Measurements from ENCODE around the gene ENAH.

The ENAH gene

GRCh38 chr1:225603538-225604354 lies 49.2 kb downstream of the ENAH start:
- H3K27me3 Mint-ChIP-seq: no peaks in the 10 kb centered on the region
- no peaks in the 10 kb centered on the region for H3K4me1 Mint-ChIP-seq
- no peak overlapping the region for H3K4me3 Mint-ChIP-seq
- no peak for DNase-seq (ENCODE audit: low spot score in 2 of 2)
- no peaks in the 10 kb centered on the region for H3K9me3 Mint-ChIP-seq
- no peak overlapping the region for H3K27ac Mint-ChIP-seq (ENCODE audit: low read depth)
- H3K36me3 Mint-ChIP-seq (ENCODE audit: insufficient read depth): no peaks in the 10 kb centered on the region
- no peak for ATAC-seq (replicated peaks; ENCODE audit: extremely low read depth, poor library complexity, severe bottlenecking)

GRCh38 chr1:225602590-225603206 lies 50.2 kb downstream of the ENAH start:
- no peaks in the 10 kb centered on the region for H3K36me3 Mint-ChIP-seq (ENCODE audit: insufficient read depth)
- no peak overlapping the region for H3K4me3 Mint-ChIP-seq
- DNase-seq (ENCODE audit: low spot score in 2 of 2): no peak
- no peaks in the 10 kb centered on the region for H3K27me3 Mint-ChIP-seq
- H3K4me1 Mint-ChIP-seq: no peaks in the 10 kb centered on the region
- no peaks in the 10 kb centered on the region for H3K9me3 Mint-ChIP-seq
- no peak overlapping the region for H3K27ac Mint-ChIP-seq (ENCODE audit: low read depth)
- no peak for ATAC-seq (replicated peaks; ENCODE audit: extremely low read depth, poor library complexity, severe bottlenecking)

DNA sequence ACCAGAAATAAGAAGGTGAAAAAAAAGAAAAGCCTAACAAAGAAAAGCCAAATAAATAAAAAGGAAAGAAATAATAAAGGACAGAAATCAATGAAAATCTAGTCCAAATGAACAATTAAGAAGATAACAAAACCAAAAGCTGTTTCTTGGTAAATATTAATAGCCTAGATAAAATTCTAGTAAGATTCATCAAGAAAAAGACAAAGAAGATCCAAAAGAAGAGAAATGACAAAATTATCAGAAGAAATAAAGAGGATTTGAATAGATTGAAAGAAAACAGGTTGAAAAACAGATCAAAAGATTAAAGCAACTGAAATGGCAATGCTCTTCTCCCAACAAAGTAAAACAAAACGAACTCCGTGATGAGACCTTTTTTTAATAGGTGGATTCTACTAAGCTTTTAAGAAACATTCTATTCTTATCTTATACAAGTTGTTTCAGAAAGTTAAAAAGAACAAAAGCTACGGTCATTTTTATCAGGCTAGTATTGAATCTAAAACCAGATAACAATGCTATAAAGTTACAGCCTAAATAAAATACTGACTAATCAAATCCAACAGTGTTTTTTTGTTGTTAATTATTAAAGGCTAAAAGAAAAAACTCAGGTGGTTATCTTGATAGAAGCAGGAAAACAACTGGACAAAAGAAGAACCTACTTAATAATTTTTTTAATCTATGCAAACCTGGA lies 50.9 kb downstream of the ENAH start:
- Mint-ChIP-seq H3K27me3 (no peaks in the 10 kb centered on the region), H3K9me3 (no peaks in the 10 kb centered on the region), H3K27ac (ENCODE audit: low read depth) (no peak overlapping the region), H3K36me3 (ENCODE audit: insufficient read depth) (no peaks in the 10 kb centered on the region), H3K4me1 (no peaks in the 10 kb centered on the region), H3K4me3 (no peak overlapping the region)
- no peak for ATAC-seq (replicated peaks; ENCODE audit: extremely low read depth, poor library complexity, severe bottlenecking)
- DNase-seq (ENCODE audit: low spot score in 2 of 2): no peak

- peaks cover 10% of the 10 kb centered on the region for H3K27me3 Mint-ChIP-seq
- DNase-seq (ENCODE audit: low spot score in 2 of 2): no peak
- no peaks in the 10 kb centered on the region for H3K9me3 Mint-ChIP-seq
- no peaks in the 10 kb centered on the region for H3K36me3 Mint-ChIP-seq (ENCODE audit: insufficient read depth)
- no peak overlapping the region for H3K27ac Mint-ChIP-seq (ENCODE audit: low read depth)
- H3K4me1 Mint-ChIP-seq: no peaks in the 10 kb centered on the region
- no peak for ATAC-seq (replicated peaks; ENCODE audit: extremely low read depth, poor library complexity, severe bottlenecking)
- no peak overlapping the region for H3K4me3 Mint-ChIP-seq
Measured at GRCh38 chr1:225598847-225599246, 54.1 kb downstream of the ENAH start.

DNA sequence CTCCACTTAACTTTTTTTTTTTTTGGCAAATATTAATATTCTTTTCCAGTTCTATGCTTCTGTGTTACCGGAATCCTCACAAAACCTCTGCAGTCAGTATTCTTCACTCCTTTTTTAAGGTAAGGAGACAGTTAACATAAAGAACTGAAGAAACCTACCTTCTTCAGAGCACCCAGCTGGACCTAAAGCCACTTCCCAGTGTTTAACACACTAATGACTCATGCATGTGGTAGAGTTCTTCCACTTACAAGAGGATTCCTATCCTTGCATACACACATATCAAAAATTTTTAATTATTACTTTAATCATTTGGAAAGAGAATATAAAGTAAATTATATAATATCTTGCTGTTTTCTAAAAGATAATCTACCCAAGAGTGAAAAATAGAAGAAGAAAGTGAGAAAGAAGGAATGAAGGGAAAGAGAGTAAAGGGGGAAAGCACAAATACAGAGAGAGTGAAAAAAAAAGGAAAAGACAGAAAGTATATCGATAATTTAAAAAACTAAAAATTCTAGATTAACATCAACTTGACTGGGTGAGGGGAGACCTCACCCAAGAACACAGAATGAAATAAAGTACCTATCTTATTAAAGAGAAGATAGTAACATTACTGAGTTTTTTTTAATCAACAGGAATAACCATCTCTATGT lies 54.9 kb downstream of the ENAH start:
- DNase-seq (ENCODE audit: low spot score in 2 of 2) (no peak), ATAC-seq (replicated peaks; ENCODE audit: extremely low read depth, poor library complexity, severe bottlenecking) (no peak)
- Mint-ChIP-seq H3K9me3 (no peaks in the 10 kb centered on the region), H3K27me3 (peaks cover 14% of the 10 kb centered on the region), H3K27ac (ENCODE audit: low read depth) (no peak overlapping the region), H3K36me3 (ENCODE audit: insufficient read depth) (no peaks in the 10 kb centered on the region), H3K4me1 (no peaks in the 10 kb centered on the region), H3K4me3 (no peak overlapping the region)

DNA sequence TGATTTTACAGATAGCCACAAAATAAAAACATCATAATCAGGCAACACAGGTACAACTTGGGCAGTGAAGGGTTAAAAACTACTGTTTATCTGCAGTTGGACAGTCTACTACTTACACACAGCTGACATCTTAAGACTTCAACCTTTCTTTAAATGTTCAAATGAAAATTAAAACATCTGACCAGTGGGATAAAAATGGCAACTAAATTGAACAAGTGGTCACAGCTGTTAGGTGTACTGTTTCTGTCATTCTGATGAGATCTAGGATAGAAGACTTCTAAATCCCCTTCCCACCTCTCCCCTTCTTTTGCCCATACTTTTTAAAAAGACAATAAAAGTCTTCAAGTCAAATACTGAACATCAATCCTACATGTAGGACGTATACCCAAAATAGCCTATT lies 56.2 kb downstream of the ENAH start:
- Mint-ChIP-seq H3K27ac (ENCODE audit: low read depth) (no peak overlapping the region), H3K4me3 (no peak overlapping the region), H3K36me3 (ENCODE audit: insufficient read depth) (no peaks in the 10 kb centered on the region), H3K9me3 (no peaks in the 10 kb centered on the region), H3K27me3 (peaks cover 27% of the 10 kb centered on the region), H3K4me1 (no peaks in the 10 kb centered on the region)
- no peak for ATAC-seq (replicated peaks; ENCODE audit: extremely low read depth, poor library complexity, severe bottlenecking)
- DNase-seq (ENCODE audit: low spot score in 2 of 2): no peak

DNA sequence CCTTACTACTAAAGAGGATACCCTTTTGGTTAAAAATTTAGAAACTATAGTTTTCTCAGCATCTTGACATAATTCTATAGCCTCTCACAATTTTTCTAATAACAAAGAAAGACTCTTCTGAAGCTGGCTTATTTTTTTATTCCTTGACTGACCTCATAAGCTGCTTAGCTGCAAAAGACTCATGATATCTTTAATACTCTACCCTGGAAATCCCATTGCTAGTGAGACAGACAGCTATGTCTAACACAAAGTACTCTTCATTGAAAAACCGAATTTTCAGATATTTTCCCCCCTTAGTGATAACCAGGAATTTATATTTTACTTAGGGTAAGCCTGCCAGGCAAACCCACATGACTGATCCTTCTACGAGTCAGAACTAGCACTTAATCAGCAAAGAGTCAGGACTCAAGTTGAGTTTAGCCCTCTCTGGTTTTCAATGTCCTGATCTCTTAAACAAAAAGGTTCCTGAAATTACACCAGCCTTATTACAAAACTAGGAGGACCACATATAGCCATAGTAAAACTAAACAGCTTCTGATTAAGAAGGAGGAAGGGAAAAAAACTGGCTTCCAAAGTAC lies 56.9 kb downstream of the ENAH start:
- Mint-ChIP-seq H3K36me3 (ENCODE audit: insufficient read depth) (no peaks in the 10 kb centered on the region), H3K9me3 (no peaks in the 10 kb centered on the region), H3K4me3 (no peak overlapping the region), H3K4me1 (no peaks in the 10 kb centered on the region), H3K27me3 (peaks cover 28% of the 10 kb centered on the region), H3K27ac (ENCODE audit: low read depth) (no peak overlapping the region)
- ATAC-seq (replicated peaks; ENCODE audit: extremely low read depth, poor library complexity, severe bottlenecking) (no peak), DNase-seq (ENCODE audit: low spot score in 2 of 2) (no peak)

DNA sequence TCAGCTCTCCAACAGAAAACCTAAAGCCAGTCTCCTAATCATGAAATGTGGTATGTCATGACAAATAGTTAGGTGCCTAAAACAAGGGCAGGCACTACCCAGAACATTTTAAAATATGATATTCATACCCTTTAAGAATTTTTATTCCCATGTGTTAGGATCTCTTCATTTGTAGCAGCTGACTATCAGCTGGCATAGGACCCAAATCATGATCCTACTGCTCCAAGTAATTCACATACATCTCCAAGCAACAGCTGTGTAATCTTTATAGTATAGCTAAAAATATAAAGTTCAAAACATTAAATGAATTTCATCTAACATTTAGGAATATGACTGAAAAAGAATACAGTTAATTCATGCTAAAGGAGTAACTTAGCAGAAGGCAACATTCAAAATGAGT lies 57.5 kb downstream of the ENAH start:
- Mint-ChIP-seq H3K4me1 (no peaks in the 10 kb centered on the region), H3K27ac (ENCODE audit: low read depth) (no peak overlapping the region), H3K36me3 (ENCODE audit: insufficient read depth) (no peaks in the 10 kb centered on the region), H3K9me3 (no peaks in the 10 kb centered on the region), H3K27me3 (peaks cover 34% of the 10 kb centered on the region), H3K4me3 (no peak overlapping the region)
- ATAC-seq (replicated peaks; ENCODE audit: extremely low read depth, poor library complexity, severe bottlenecking): no peak
- no peak for DNase-seq (ENCODE audit: low spot score in 2 of 2)

DNA sequence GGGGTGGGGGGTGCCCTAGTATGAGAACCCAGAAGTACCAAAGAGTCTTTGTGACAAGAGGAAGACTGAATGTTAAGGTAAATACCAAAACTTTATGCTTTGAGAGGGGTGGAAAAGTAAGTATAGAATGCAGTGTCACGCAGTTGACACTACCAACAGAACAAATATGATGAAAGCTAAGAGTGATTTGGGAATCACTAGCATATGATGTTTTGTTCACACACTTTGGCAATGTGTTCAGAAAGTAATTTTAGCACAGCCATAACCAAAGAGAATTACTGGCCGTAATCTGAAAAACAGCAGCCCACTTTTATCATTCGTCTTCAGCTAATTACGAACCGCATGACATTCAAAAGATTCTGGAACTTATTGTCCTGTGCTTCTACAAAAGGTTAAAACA lies 59.5 kb downstream of the ENAH start:
- Mint-ChIP-seq H3K9me3 (no peaks in the 10 kb centered on the region), H3K4me3 (no peak overlapping the region), H3K4me1 (no peaks in the 10 kb centered on the region), H3K27me3 (peaks cover 41% of the 10 kb centered on the region), H3K27ac (ENCODE audit: low read depth) (no peak overlapping the region), H3K36me3 (ENCODE audit: insufficient read depth) (no peaks in the 10 kb centered on the region)
- DNase-seq (ENCODE audit: low spot score in 2 of 2) (no peak), ATAC-seq (replicated peaks; ENCODE audit: extremely low read depth, poor library complexity, severe bottlenecking) (no peak)

GRCh38 chr1:225592362-225593025 lies 60.4 kb downstream of the ENAH start:
- Mint-ChIP-seq H3K9me3 (no peaks in the 10 kb centered on the region), H3K4me1 (no peaks in the 10 kb centered on the region), H3K4me3 (no peak overlapping the region), H3K27me3 (peaks cover 51% of the 10 kb centered on the region), H3K36me3 (ENCODE audit: insufficient read depth) (no peaks in the 10 kb centered on the region), H3K27ac (ENCODE audit: low read depth) (no peak overlapping the region)
- no peak for DNase-seq (ENCODE audit: low spot score in 2 of 2)
- ATAC-seq (replicated peaks; ENCODE audit: extremely low read depth, poor library complexity, severe bottlenecking): no peak

DNA sequence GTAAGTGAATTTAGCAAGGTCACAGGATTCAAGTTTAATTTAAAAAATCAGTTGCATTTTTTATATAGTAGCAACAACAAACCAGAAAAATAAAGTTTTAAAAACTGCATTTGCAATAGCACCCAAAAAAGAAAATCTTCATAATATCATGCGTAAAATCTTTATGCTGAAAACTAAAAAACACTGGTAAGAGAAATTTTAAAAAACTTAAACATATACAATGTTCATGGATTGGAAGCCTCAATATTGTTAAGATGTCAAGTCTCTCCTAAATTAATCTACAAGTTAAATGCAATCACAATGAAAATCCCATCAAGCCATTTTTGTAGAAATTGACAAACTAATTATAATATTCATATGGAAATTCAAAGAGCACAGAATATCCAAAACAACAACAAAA lies 65.6 kb downstream of the ENAH start:
- H3K27me3 Mint-ChIP-seq: peaks cover 81% of the 10 kb centered on the region
- ATAC-seq (replicated peaks; ENCODE audit: extremely low read depth, poor library complexity, severe bottlenecking): no peak
- no peak overlapping the region for H3K27ac Mint-ChIP-seq (ENCODE audit: low read depth)
- H3K4me3 Mint-ChIP-seq: no peak overlapping the region
- no peaks in the 10 kb centered on the region for H3K9me3 Mint-ChIP-seq
- H3K36me3 Mint-ChIP-seq (ENCODE audit: insufficient read depth): no peaks in the 10 kb centered on the region
- no peak for DNase-seq (ENCODE audit: low spot score in 2 of 2)
- H3K4me1 Mint-ChIP-seq: no peaks in the 10 kb centered on the region

- no peaks in the 10 kb centered on the region for H3K4me1 Mint-ChIP-seq
- DNase-seq (ENCODE audit: low spot score in 2 of 2): no peak
- no peak overlapping the region for H3K27ac Mint-ChIP-seq (ENCODE audit: low read depth)
- H3K36me3 Mint-ChIP-seq (ENCODE audit: insufficient read depth): no peaks in the 10 kb centered on the region
- peaks cover 72% of the 10 kb centered on the region for H3K27me3 Mint-ChIP-seq
- no peak for ATAC-seq (replicated peaks; ENCODE audit: extremely low read depth, poor library complexity, severe bottlenecking)
- no peak overlapping the region for H3K4me3 Mint-ChIP-seq
- no peaks in the 10 kb centered on the region for H3K9me3 Mint-ChIP-seq
Measured at GRCh38 chr1:225581186-225581585, 71.7 kb downstream of the ENAH start.
